HG03442 (cell line): ENCODE measurements around the gene CCDC122.
A peak's percentile ranks its signal among the peaks of the same experiment; 100 is the strongest.

ENCODE experiments used
- ATAC-seq: cut with Tn5 transposase; IDR thresholded peaks from one replicate; pipeline ENCODE4 v1.9.1; 2021; ENCODE audit warnings: mild to moderate bottlenecking, moderate library complexity; ENCODE audit not compliant: unreplicated experiment

The CCDC122 gene

DNA sequence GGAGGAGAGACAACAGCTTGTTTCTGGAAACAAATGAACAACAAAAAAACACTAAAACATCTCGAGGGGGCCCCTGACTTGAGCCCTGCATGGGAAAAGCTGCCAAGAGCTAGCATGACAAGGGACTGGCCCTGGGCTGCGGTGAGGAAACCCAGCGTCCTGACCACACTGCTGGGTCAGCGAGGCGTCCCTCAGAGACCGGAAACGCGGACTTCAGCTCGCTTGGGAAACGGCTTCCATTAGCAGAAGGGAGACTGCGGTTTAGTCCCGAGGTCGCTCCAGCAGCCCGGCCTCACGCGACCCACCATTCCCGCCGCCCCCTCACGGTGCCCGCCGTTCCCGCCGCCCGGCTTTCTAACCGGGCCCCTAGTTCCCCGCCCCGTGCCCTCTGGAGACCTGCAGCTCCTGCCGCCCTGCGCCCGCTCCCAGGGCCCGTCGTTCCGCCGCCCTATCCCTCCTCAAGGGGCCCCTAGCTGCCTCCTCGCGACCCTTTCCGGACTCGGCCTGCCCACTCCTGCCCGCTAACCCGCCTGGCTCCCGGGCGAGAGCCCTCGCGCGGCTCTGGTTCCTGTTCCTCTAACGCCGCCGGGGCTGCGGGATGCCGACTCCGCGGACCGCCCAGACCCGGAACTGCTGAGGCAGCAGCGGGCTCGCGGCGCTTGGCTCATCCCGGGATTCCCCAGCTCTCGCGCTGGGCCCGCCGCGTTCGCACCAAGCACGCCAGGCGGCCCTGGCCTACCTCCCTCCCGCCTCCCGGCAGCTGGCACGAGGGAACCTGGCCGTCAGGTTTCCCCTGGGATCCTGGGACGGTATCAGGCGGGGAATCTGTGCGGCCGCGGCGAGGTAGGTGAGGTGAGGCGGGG lies at the start of gene CCDC122:
TSS of gene CCDC122 (minus strand) at position 849 of the 863 bp plus-strand sequence. CDS start 10,364 bp downstream, outside the sequence.
- ATAC-seq, result peak; percentile 80

DNA sequence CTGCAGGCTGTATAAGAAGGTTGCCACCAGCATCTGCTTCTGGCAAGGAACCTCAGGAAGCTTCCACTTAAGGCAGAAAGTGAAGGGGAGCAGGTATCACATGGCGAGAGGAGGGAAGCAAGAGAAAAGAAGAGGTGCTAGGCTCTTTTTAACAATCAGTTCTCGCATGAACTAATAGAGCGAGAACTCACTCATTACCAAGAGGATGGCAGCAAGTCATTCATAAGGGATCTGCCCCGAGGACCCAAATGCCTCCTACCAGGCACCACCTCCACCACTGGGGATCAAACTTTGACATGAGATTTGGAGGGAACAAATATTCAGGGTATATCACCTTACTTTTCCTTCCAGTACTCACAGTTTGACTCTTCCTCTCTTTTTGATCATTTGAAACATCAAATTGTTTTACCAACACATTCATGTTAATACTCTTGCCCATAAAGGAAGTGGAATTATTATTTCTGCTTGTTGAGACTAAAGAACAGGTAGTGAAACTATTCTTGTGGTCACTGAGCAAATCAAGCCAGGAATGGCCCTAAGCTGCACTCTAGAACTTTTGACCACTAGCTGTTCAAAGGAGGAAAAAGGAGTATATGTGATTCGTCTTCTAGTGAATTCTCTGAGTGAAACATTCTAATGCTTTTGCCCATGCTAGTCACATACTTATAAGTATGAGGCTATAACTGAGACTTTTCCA lies 45.2 kb upstream of the CCDC122 start:
- ATAC-seq, result peak; percentile 74

DNA sequence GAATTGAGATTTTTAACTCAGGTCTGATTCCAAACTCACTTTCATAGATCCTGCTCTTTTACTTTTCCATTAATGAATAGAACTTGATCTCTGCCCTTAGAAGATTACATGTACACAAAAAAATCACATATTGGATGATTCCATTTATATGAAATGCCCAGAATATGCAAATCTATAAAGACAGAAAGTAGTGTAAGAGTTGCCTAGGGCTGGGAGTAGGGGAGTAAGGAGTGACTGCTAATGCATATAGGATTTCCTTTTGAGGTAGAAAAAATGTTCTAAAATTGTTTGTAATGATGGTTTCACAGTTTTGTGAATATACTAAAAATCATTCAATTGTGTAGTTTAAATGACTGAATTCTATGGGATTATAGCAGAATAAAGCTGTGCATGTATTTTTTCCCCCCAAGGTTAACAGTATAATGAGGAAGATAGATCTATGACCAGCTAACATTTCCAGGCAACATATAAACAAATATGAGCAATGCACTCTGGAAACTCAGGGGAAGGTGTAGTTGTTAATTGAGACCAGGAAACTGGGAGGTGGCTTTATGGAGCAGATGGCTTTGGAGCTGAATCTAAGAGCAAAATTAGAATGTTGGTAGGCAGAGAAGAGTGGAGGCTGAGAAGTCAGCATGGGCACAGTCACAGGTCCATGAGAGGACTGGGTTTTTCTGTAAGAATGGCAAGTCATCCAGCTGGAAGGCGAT lies 41.6 kb upstream of the CCDC122 start:
- ATAC-seq, result no peak

DNA sequence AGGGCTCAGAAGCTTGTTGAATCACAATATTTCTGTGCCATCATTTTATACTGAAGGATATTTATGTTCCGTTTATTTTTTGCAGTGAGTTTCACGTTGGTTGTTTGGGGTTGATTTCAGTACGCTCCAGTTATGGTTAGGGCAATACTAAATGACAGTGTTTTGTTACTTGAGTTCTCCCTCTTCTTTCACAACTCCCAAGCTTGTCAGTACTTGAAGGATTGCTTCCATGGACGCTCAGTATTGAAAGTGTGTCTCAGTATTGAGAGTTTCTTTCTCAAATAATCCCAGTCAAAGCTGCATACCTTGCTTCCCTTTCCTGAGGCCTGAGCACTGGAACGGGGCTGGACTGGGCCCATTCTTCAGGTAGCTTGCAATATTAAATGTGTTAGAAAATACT lies 39.1 kb upstream of the CCDC122 start:
- no peak for ATAC-seq

DNA sequence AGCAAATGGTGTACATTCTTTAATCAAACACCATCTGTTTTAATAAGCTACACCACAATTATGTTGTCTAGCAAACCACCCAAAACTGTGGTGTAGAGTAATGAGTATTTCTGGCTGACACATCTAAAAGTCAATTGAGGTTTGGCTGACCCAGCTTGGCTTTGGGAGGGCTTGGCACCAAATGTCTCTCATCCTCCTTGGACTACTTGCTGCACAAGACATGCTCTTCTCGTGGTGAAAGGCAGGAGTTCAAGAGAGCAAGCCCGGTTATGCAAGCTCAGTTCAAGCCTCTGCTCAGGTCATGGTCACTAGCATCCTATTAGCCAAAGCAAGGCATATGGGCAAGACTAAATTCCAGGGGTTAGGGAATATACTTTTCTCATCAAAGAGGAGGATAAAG lies 37.3 kb upstream of the CCDC122 start:
- ATAC-seq, result no peak

DNA sequence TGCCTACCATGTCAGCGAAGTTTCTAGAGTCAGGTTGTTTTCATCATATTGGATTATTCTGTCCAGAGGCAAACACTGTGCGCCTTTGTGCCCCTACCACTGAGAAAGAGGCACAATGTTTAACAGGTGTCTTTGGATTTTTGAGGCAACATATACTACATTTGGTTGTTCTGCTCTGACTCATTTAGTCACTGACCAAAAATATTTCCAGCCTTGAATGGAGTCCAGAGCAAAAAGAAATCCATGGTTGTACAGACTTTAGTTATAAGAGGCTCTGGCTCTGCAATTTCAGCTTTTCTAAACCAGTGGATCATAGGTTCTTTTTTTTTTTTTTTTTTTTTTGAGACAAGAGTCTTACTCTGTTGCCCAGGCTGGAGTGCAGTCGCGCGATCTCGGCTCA lies 35.9 kb upstream of the CCDC122 start:
- no peak for ATAC-seq

DNA sequence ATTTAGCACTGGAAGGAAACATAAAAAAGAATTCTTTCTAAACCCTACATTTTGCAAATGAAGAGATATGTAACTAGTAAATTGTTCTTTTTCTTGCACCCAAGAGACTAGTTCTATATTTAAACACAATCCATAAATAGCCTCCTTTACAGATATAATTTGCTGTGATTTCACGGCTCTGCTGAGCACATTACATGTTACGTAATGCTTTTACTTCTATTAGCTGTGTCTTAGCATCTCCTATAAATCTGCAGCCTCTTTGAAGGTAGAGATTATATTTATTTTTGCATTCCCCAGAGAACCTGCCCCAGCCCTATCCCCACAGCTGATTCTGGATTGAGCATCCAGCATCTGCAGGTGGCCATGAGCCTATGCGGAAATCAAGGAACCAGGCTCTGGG lies 32.3 kb upstream of the CCDC122 start:
- no peak for ATAC-seq

DNA sequence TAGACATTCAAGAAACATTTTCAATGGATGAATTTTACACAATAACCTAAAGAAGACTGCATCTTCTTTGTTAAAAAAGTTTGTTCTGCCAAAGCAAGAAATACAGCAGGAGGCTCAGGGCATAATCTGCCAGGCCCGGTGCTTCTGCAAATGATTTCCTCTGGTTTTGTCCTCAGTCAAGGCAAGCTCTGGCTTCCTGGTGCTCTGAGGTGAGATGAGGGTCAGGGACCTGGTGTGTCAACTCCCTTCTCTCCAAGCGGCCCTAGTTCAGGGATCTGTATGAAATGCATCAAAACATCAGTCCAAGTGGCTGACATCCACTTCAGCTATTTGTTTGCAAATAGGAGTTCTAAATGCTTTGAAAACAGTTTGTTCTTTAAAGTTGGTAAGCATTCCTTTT lies 31.7 kb upstream of the CCDC122 start:
- no peak for ATAC-seq

DNA sequence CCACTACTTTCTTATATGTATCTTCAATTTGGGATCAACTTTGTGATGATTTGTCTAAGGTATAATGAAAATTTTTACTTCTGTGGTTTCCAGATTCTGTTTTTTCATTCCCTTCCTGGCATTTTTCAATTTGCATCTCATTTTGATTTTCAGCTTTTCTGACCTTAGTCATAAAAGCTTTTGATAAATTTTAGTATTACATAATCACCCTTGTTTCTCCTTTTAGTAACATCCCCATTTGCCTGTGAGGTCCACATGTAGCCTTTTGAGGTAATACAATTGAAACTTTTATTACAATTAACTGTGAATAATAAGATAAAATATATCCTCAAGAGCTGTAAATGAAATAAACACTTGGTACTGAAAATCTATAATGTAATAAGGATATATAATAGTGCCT lies 31.3 kb upstream of the CCDC122 start:
- ATAC-seq, result no peak

DNA sequence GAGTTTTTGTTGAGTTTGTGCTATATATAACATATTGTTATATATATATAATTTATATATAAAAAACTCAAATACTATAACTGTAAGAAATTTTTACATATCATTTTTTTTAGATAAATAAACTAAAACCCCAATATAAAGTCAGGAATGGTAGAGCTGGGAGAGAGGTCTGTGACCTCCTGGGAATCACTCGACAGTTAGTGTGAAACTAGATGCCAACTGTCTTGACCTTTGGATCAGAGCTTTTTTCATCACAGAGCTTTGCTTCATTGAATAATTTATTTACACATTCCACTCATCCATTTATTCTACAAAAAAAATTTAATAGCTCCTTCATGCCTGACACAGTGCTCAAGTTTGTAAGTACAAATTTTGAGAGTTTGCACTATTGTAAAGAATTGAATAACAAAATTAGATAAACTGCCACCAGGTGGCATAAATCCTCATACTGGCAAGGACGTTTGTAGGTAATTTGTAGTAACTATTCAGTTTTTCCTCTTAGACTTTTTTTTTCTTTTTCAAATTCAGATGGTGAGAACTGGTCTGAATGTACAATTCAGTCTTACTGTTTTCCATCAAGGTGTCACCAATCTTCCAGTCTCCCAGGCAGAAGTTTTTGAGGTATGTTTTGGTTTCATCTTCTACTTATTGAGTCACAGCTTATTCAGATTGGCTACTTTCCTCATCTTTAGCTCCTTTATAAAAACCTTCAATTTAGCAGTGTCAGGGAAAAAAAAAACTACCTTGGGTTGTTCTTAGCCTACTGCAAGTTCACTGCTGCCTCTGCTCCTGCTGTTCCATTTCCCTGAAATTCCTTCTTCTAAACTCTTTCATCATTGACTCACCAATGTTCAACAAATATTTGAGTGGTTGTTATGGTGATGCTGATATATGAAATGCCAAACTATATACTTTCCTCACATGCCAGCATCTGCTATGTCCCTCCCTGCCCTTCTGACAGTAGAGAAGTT lies 28.9 kb upstream of the CCDC122 start:
- no peak for ATAC-seq

DNA sequence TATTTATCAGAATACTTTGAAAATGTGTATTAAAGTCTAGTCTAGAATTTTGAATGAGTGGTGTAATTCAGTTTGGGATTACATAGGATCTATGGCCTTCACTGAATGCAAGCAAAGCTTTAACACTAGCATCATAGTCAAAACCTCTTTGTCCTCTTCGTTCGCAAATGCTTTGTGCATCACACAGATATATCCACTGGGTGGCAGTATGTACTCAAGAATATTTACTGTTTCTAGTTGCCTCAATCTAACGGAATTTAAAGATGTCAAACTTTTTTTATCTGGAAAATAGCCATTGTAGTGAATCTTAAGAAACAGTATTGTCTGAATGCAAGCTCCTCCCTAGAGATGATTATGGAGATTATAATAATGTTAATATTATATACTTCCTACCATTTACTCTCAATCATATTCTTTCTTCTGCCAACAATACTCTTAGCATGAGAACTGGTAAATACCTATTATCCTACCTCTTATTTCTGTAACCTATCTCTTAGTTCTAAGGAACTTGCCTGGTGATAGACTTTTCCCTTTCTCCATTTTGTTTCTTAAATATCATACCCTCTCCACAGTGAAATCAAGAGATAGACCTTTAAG lies 26.0 kb upstream of the CCDC122 start:
- ATAC-seq, result peak; percentile 45

DNA sequence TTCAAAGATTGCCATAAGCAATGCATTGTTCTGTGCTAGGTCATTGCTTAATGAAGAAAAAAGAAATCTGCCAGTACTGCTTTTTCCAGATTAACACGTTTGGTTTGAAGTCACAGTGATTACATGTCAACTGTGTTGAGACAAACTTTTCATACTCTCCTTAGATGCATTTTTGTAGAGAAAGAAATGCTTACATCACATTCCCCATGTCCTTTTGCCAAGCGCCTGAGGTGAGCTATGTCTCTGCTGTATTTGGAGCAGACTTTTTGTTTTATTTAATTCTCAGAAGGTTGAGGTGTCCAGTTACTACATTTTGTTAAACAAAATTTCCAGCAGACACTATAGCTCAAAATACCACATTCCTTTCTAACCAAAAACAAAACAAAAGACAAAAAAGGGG lies 16.4 kb upstream of the CCDC122 start:
- no peak for ATAC-seq

DNA sequence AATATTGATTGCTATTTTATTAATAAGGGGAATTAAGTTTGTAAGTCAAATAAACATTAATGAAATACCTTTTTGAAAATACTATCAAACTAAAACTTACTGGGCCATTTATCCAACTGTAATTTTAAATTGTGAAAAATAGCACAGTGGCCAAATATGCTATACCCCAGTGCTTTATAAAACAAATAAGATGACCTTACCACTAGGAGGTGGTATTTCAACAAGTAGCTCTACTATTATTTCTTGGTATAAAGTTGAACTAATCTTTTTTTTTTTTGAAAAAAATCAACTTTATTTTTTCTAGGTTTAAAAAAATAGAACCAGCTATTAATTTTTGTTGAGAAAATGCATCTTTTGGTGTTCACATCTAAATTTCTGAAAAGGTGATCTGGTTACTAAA lies 14.9 kb upstream of the CCDC122 start:
- ATAC-seq, result no peak

DNA sequence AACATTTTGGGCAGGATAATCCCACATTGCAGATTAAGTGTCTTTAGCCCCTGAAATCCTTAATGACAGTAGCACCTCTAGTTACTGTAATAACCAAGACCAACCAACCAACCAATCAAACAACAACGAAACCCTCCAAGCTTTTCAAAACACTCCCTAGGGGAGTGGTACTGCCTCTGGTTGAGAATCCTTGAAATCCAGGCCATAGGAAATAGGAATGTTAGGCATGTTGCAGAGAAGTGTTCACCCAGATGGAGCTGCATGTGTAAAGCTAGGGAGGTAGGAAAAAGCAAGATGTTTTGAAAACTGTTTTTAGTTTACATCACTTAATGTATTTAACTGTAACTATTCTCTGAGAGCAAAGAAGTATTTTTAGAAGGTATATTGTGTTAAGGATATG lies 4.7 kb upstream of the CCDC122 start:
- ATAC-seq, result no peak

DNA sequence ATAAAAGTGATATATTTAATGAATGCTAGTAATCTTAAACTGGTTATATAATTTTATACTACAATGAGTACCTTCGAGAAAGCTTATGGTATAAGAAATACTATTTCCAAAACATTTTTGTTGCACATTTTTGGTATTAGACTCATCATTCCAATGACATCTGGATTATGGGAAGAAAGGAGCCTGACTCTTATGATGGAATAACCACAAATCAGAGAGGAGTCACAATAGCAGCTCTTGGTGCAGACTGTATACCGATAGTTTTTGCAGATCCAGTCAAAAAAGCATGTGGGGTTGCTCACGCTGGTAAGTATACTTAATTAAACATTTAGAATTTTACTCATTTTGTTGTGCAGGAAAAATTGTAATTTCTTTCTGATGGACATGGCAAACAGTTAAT lies 4.1 kb upstream of the CCDC122 start:
- ATAC-seq, result no peak

DNA sequence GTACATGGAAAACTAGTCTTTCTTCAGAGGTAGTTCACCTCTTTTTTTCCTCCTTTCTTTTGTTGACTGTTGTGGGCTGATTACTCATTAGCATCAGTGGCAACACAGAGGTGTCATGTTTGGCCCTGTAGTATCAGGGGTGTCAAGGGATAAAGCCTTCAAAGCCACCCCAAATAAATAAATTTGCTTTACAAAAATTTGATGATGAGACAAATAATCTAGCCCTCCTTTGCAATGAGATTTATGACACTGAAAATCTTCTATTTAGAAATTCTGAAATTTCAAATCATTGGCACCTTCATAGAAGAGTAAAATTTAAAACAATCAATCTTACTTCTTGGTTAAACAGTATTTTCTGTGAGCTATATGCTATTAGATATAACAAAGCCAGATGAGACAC lies 2.0 kb upstream of the CCDC122 start:
- no peak for ATAC-seq

DNA sequence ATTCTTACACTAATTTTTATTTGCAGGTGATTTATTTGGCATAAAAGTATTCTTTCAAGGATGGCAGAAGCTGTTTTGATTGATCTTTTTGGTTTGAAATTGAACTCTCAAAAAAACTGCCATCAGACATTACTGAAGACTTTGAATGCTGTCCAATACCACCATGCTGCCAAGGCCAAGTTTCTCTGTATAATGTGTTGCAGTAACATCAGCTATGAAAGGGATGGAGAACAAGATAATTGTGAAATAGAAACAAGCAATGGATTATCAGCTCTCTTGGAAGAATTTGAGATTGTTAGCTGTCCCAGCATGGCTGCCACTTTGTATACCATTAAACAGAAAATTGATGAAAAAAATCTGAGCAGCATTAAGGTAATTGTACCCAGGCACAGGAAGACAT lies 1.4 kb upstream of the CCDC122 start:
- no peak for ATAC-seq

DNA sequence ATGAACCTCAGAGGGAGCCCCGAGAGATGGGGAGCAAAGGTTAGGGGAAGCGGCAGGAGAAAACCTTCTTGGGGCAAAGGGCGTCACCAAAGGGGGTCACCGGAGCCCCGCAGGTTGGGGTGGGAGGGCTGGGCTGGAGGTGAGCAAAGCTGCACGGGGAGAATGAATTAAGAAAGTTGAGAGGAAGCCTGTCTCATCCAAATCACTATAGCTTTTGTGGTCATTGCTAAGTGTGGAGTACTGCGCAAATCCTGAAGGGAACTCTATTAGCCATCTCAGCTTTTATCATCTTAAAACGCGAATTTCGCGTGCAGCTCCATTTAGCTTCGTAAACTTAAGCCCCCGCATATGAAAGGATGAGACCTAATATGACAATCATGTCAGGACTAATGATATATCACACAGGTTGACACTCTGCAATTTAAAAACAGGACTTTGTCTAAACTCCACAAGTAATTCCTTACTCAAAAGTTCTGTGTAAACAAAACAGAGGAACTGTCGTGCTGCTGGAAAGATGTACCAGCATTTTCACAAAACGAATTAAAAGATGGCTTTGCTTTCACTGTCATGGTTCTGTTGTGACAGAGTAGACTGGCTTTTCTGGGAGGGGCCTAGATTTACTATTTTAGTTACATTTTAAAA lies 795 bp upstream of the CCDC122 start:
- no peak for ATAC-seq

DNA sequence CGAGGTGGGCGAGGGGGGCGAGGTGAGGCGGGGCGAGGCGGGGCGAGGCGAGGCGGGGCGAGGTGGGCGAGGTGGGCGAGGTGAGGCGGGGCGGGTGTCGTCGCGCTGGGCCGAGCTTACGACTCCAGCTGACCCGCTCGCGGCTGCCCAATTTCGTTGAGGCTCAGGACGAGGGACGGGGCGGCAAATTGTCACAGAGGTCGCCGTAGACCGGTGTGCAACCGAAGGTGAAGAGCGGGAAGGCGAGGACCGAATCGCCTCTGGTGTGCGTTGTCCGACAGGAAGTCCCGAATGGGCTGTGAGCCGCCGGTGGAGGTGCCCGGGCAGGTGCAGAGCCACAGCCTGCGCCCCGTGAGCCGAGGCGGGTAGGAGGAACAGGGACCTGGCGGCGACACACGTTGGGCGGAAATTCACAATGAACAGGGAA lies 228 bp upstream of the CCDC122 start, which contains the start of gene LACC1:
TSS of gene LACC1 (plus strand) at position 150 of the 427 bp plus-strand sequence. CDS start 1,082 bp downstream, outside the sequence.
- ATAC-seq, result peak; percentile 37
